Stimulated activated CD8-positive, alpha-beta memory T cell treated with anti-CD3 and anti-CD28 coated beads, Interleukin-7, amount 100 ng/mL, for 1 hour (primary cell): ENCODE results near the gene PTGR3.

ENCODE experiments used
- DNase-seq, 2 donors: peaks; one replicate each; pipeline ENCODE4 v3.0.0-alpha.2; 2020; ENCODE audit warnings: low read depth in 2 of 2

The PTGR3 gene

GRCh38 chr18:75209129-75209950 lies at the start of gene PTGR3:
TSS of gene PTGR3 (minus strand) at chr18:75209139. CDS start at chr18:75209058, 81 bp downstream.
- DNase-seq = peak in 1 of 2 donors; percentile 44

- DNase-seq = no peak
These were observed 48.7 kb upstream of the PTGR3 start for GRCh38 chr18:75257605-75258004.

DNA sequence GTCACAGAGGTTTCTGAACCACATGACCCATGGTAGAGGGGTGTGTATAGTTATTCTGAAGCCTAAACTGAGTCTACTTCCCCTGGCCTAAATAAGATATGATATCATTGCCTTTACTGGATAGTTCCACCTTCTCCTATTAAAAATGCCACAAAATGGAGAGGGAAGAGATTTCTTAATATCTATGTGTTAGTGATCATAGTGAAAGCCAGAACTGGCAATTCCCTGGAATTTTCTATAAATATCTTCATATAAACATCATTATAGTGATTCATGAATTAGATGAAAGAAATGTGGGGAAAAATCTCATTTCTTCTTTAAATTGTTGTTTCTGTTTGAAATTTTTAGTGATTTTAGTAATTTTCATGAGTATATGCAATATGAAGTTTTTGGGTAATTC lies 47.4 kb upstream of the PTGR3 start:
- DNase-seq = no peak

GRCh38 chr18:75255094-75255493 lies 46.2 kb upstream of the PTGR3 start:
- no peak for DNase-seq

DNA sequence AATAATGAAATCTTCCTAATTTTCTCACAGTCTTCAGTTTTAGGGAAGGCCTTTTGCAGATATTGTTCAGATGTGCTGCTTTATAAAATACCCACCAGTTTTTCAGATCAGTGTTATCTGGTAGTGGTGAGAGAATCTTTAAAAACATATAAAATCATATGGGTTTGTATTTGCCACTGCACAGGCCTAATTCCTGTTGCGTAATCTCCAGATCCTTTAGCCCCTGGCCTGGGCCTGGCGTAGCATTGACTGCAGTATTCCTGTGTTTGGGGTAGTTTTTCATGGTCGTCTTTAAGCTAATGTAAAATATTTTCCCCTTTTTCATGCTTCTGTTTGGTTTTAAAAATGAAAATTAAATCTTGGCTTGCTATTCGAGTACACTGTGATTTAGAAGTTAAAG lies 44.8 kb upstream of the PTGR3 start:
- no peak for DNase-seq

DNA sequence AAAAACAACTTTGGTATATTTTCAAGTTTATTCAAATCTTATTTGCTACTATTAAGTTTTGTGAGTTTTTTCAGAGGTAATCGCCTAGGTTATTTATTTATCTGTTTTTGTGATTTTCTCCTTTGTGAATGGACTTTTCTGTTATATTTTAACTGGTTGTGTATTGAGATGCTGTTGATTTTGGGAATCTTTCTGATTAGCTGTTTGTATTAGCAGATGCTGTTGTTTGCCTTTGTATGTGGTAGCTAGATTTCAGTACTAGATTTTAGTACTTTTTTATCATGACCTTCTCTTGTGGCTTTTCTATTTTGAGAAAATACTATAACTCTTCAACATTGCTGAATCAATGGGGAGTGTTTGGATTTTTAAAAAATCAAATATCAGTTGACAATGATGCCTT lies 44.1 kb upstream of the PTGR3 start:
- DNase-seq = no peak

DNA sequence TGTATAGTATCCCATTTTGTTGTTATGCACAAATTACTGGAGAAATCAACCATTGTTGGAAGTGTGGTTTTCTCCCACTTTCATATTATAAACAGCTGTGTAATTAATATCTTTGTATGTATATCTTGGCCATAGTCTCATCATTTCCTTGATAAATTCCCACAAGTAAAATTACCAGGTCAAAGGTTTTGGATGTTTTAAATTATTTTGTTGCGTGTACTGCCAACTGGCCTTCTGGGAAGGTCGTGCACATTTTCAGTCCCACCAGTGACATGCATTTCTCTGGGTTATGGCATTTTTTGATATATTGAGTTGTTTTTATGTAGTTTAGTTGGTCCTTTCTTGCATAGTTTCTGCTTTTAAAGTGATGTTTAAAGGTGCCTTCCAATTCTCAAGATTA lies 43.2 kb upstream of the PTGR3 start:
- DNase-seq = no peak

DNA sequence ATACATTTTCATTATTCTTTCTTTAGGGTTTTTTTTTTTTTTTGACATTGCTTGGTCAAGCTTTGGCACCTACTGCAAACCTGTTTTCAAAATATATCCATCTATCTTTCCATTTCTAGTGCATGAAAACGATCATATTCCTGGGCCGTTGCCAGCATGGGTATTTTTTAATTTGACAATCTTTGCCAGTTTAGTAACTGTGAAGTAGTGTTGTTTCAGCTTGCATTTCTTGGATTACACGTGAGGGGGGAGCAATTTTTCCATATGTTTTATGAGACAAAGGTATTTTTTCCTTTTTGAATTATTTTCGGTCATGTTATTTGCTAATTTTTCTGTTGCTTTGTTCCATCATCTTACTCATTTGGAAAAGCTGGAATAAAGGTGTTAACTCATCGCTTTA lies 42.5 kb upstream of the PTGR3 start:
- DNase-seq = no peak

- DNase-seq = no peak
These were observed 41.5 kb upstream of the PTGR3 start for GRCh38 chr18:75250471-75250821.

DNA sequence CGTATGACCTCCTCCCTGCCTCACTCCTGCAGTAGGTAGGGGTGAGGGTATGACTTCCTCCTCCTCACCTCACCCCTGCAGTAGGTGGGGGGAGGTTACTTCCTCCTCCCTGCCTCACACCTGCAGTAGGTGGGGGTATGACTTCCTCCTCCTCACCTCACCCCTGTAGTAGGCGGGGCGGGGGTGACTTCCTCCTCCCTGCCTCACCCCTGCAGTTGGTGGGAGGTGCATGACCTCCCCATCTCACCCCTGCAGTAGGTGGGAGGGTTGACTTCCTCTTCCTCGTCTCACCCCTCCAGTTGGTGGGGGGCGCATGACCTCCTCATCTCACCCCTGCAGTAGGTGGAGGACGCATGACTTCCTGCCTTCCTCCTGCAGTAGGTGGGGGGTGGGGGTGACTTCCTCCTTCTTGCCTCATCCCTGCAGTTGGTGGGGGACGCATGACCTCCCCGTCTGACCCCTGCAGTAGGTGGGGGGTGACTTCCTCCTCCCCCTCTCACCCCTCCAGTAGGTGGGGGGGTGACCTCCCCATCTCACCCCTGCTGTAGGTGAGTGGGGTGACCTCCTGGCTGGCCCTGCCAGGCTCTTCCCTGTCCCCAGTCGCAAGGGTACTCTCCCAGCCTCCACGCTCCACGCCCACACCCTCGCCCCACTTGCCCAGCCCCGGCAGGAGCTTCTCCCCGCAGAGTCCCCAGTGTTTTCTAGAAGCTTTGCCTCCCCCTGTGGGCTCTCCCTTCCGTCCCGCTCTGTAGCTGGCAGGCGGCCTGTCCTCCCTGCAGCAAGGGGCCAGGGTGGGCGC lies 40.9 kb upstream of the PTGR3 start:
- DNase-seq = no peak

GRCh38 chr18:75249175-75249518 lies 40.2 kb upstream of the PTGR3 start:
- no peak for DNase-seq

GRCh38 chr18:75248426-75249174 lies 39.7 kb upstream of the PTGR3 start:
- no peak for DNase-seq

DNA sequence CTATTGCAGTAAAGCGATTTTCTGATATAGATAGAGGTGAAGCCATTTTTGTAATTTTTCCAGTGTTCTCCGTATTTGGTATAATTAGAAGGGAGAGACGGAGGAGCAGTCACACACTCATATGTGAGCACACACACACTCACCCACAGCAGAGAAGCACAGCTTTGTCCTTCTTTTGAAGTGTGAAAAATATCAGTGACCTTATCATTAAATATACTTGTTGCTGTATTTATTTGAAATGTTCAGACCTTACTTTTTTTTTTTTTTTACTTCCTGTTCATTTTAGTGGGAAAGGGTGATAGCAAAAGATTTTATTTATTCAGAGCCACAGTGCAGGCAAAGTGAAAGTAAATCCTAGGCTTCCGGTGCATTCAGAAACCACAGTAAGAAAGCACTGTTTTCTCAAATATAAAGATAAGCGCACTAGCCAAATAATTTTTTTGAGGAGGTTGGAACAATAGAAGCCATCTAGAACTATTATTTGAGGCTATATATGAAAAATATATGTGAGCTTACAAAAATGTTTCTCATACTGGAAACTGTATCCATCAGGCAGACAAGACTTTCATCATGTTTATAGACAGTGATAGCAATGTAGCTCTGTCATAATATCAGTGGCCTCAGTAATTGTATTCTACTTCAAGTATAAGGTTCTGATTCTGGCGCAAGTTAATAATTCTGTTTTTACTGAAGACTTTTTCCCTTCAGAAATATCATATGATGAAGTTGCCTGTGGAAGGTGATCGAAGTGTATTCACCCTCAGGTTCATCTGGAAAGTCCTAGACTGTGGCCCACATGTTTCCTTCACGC lies 38.9 kb upstream of the PTGR3 start:
- no peak for DNase-seq

- DNase-seq = no peak
These were observed 38.0 kb upstream of the PTGR3 start for GRCh38 chr18:75246721-75247610.

GRCh38 chr18:75244351-75245313 lies 35.7 kb upstream of the PTGR3 start:
- DNase-seq = no peak

DNA sequence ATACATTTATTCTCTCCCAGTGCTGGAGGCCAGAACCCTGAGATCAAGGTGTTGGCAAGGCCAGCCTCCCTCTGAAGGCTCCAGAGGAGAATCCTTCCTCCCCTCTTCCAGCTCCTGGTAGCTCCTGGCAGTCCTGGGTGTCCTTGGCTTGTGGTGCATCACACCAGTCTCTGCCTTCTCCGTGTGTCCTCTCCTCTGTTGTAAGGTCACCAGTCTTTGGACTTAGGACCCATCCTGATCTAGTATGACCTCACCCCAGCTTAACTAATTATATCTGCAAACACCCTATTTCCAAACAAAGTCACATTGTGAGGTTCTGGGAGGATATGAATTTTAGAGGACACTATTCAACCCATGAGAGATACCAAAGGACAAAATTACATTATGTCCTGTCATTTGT lies 32.8 kb upstream of the PTGR3 start:
- no peak for DNase-seq

GRCh38 chr18:75240433-75240832 lies 31.5 kb upstream of the PTGR3 start:
- DNase-seq = no peak

DNA sequence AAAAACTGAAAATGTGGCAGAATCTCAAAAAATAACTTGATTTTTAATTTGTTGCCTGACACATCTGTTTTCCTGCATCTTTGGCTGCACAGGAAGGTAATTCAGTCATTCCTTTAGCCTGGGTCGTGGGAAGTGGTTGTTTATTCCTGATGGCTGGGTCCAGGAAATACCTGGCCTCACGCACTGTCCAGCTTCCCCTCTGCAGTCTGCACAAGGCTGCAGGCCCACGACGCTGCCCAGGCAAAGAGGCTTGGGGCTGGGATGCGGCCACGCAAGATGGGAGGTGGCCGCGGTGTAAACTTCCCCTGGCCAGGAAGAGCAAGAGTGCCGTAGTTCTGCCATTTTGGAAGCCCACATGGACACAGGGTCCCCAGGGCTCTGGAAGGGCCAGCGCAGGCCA lies 29.8 kb upstream of the PTGR3 start:
- no peak for DNase-seq

GRCh38 chr18:75238100-75238499 lies 29.2 kb upstream of the PTGR3 start:
- no peak for DNase-seq

DNA sequence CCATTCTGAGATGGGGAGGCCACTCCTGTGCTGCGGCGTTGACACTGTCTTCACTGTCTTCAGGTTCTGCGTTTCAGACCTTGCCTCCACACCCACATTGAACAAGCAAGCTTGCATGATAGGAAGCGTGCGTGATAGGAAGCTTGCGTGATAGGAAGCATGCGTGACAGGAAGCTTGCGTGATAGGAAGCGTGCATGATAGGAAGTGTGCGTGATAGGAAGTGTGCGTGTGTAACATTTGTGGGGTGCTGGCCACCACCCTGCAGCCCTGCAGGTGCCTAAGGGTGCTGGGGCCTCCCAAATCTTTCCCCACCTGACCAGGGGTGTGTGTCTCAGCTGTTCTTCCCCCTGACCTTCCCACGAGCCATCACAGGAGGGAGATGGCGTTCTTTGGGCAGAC lies 27.0 kb upstream of the PTGR3 start:
- DNase-seq = no peak
